ENCODE data around the gene ANO2.

Gene ANO2

DNA sequence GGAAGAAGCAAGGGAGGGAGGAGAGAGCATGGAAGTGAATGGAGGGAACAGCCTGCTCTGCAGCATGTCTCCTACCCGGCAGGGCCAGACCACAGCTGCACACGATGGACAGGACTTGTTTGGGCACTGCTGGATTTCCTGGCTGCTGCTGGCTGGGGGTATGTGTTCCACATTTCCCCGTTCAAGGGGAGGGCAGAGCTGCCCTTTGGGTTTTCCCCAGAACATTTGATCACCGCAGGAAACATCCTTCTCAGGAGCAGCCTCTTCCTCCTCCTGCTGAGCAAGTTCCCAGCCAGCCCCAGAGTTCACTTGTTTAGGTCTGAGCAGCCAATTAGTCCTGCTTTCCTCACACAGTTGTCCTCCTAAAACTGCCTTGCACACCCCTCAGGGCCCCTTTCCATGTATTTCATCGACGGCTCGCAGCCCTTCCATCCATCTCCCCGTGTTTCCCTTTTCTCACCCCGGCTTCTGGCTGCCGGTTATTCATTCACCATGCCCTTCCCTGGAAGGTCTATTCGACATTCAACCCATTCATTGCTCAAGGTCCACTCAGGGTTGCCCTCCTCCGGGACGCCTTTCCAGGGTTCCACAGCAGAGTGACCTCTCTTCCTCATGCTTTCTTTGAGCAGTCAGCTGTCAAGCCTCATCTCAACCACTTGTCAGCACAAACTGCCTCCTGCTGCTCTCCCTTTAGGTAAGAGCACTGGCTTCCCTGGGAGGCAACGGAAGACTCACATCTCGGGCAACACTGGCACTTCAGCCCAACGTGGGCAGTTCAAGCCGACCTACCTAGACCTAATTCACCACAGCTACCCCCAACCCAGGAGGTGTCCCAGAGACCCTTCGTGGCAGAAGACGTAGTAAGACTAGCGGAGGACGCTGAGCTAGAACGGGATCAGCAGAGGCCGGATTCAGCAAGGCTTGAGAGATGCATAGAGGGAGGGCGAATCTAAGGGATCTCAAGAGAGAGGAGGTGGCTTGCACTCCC is 20.1 kb upstream of the ANO2 start:
- DNase-seq (ENCODE audit: low spot score) = no peak

DNA sequence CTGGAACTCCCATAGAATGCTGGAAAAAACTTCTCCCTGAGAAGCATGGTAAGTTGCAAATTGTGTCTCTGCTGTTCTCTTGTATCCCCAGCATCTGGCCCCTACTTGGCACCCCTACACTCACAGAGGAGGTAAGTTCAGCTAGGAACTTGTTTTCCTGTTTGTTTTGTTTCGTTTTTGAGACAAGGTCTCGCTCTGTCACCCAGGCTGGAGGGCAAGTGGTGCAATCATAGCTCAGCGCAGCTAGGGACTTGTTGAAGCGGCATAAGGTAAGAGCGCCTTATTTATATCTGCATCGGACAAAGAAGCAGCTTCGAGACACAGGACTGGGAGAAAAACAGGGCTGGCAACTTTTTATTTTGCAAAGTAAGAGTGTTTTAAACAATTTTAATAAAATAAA is 18.5 kb upstream of the ANO2 start:
- DNase-seq (ENCODE audit: low spot score) = no peak

DNA sequence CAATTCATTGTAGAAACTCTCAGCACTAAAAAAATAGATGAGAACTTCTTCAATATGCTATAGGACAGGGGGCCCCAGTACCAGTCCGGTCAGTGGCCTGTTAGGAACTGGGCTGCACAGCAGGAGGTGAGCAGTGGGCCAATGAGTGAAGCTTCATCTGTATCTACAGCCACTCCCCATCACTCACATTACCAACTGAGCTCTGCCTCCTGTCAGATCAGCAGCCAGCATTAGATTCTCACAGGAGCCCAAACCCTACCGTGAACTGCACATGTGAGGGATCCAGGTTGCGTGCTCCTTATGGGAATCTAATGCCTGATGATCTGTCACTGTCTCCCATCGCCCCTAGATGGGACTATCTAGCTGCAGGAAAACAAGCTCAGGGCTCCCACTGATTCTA is 15.7 kb upstream of the ANO2 start:
- no peak for DNase-seq (ENCODE audit: low spot score)

DNA sequence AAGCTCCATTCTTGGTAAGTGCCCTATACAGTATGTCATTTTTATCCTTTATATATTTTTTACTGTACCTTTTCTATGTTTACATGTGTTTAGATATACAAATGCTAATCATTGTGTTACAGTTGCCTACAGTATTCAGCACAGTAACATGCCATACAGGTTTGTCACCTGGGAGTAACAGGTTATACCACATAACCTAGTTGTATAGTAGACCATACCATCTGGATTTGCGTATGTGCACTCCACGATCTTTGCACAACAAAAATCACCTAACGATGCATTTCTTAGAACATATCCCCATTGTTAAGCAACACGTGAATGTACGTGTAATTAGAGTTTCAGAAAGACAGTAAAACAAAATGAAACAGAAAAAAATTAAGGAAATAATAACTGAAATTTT is 11.9 kb upstream of the ANO2 start:
- DNase-seq (ENCODE audit: low spot score) = no peak

DNA sequence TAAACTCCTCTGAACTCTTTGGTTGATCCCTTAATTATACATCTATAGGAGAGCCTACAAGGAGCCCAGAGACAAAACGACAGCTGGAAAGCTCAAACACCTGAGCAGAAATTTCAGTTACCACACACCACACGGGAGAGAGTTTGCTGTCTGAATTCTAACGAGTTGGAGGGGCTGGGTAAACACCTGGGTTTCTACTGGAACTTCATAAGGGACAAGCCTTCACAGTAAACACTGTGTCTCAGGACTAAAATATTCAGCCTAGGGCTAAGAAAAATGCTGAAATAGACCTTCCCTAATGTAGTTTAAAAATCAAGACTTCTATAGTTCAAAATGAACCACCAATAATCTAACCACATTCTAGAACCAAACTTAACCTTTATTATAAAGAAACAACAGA is 9.6 kb upstream of the ANO2 start:
- DNase-seq (ENCODE audit: low spot score) = no peak

DNA sequence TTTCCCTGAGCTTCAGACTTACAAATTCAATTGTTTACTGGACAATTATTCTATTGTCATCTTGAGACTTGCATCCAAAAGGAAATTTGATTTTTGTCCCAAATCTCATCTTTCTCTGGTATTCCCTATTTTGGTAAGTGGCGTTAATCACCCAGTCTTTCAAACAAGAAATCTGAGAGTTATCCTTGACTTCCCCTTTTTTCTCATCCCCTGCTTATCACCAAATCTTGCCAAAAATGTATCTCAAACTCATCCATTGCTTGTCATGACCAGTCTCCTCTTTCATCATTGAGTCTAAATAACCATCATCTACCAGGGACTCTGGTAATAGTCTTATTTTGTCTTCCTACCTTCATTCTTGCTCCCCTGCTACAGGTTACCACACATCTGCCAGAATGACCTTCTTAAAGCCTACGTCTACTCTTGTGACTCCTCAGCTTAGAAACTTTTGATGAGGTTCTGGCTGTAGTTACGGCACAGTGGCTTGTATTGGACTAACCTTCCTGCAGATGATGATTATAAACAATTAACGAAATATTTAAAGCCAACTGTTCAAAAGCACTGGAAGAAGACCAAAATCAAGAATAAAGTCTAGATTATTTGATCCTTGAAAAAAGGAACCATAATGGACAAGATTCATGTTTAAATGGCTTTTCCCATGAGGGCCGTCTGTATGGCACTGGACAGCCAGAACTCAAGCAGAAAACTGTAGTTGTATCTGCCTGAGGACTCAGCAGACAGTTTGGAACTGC is 9.0 kb upstream of the ANO2 start:
- no peak for DNase-seq (ENCODE audit: low spot score)

DNA sequence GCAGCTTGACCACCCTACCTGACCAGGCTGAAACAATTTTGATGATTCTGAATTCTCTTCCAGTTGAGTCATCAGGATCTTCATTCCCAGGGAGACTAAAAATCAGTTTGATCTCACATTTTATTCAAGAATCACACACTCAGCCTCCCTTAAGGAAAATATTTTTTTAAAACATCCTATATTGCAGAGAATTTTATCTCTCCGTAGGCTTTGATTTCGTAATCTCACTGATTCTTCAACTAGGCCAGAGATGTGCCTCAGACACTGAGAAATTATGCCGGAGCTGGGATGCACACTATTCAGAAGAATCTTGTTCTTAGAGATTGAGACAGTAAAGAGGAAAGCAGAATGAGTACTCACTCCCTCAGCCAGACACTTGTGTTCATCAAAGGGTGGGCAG is 7.0 kb upstream of the ANO2 start:
- DNase-seq (ENCODE audit: low spot score) = no peak

DNA sequence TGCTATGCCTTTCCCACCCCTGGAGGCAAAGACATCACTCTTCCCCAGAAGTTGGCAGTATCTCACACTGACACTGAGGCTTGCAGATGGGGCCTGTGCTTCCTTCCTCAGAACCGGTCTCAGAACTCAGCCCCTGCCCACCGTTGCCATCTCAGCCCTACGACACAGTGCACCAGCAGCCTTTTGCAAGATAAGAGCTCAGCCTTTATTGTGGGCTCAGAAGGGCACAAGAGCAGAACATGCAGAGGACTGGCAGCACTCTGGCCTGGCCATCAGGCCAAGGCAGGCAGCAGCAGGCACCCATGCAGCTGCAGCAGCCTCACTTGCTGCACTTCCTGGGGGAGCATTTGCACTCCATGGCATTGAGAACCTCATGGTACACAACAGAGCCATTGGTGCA is 3.6 kb upstream of the ANO2 start:
- no peak for DNase-seq (ENCODE audit: low spot score)

DNA sequence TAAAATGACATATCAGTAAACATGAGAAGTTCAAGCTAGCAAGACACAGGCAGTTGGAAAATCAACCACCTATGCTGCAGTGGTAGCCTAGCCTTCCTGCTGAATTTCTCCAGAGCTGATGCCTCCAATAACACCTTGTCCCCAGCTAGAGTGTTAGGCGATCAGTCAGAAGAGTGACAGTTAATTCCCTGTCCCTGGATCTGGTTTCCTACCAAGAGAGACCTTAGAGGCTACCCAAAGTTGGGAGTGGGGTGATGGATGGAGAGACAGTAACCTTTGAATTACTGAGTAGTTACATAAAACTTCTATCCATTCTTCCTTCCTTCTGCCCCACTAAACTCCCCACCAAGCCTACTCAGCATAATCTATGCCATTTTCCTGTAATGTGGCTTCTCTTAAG is 1.9 kb upstream of the ANO2 start:
- no peak for DNase-seq (ENCODE audit: low spot score)

DNA sequence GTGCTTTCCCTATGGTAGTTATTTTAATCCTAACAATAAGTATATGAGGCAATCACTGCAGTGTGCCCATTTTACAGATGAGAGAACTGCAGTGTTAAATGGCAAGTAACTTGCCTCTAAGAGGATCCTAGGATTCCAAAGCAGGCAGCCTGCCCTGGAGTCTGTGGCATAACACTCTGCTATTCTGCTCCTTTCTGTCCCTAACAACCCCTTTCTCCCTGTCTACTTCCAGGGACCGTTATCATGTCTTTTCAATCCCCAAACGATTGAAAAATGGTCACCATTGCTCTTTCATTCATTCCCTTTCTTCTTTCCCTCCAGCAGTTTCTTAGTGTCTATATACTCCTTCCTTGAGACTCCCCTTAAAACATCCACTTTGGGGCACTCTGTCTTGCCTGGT is 1.3 kb upstream of the ANO2 start:
- DNase-seq (ENCODE audit: low spot score) = no peak

DNA sequence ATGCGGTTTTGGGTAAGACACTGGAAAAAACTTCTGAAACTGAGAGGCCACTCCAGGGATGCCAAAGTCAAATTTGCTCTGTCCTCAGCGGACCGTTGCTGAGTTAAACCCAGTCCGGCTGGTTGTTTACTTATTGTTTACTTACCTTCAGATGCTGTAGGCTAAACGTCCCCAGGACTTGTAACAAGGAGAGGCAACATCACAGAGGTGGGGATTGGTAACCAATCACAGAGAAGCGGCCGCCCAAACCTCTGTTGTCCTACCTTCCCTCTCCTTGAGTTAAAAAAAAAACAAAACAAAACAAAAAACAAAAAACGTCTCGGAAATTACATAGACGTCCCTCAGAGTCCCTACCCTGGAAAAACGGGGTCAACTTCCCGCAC is 380 bp downstream of the ANO2 start:
- DNase-seq (ENCODE audit: low spot score) = no peak

DNA sequence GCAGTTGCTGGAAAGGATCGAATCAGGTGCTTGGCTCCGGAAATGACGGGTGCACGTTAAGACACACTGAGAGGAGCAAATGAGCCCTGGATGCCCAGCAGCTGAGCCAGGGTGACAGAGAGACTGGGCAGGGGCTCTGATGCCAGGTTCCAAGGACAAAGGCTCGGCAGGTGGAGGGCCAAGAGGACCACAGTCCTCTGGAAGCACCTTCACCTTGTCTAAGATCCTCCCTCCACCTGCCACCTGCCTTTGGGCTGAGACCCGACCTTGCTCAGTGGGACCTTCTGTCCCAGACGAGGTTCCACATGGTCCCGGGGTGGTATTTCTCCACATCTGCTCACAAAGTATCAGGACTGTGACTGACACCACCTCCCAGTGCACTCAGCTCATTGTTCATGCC is 1.0 kb downstream of the ANO2 start:
- DNase-seq (ENCODE audit: low spot score) = no peak

DNA sequence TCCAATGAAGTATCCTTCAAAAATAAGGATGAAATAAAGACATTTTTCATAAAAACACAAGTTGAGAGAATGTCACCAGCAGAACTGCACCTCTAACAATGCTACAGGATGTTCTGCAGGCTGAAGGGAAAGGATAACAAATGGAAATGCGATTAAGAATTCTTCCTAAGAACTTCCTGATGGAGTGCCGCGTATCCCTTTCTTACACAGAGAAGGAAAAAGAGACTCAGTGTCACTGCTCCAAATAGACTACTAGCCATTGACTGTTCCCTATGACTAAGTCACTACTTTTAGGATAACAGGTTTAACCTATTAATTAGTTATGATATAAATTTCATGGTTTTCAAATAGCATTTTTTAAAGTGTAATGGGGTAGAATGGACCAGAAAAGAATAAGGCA is 3.2 kb downstream of the ANO2 start:
- DNase-seq (ENCODE audit: low spot score) = no peak

DNA sequence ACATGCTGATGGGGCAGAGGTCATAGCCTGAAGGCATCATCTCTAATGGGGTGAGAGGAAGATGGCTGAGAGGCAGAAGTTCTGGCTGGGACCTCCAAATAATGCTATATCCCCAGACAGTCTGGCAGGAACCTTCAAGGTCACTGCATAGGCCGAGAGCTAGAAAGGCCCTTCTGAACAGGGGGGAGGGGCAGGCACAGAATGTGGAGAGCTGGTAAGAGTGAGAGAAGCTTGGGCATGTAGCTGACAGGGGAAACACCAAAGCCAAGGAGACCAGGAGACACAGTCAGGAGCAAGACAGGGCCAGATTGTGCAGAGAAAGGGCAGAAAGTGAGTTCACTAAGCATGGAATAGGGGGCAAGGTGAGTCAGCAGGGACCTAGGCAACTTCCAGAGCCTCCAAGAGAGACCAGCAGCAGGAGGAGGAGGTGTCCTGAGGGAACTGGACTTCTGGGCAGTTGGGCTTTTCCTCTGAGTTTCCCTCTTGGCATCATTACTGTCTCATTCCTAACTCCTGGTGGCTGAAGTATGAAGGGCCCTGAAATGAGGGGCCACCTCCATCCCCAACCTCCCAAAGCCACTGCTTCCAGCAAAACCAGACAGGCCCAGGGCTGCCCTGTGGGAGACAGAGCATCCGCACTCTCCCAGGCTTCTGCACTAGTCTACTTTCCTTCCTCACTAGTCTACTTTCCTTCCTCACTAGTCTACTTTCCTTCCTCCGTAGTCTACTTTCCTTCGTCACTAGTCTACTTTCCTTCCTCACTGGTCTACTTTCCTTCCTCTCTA is 17.1 kb downstream of the ANO2 start:
- no peak for DNase-seq (ENCODE audit: low spot score)

DNA sequence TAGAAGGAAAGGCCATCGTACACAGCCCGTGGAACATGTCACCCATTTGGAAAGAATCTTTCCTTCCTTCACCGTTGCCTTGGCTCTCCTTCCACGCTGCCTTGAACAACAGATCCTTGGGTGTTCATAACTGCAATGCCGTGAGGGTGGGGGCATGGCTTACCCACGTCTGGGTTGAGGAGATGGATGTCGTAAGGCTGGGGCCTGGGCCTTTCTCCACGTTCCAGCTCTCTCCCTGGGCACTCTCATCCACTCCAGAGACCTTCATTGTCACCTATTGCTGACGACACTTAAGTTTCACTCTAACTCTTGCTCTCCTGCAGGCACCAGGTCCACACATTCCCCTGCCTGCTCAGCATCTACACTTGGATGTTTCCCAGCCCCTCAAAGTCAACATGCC is 19.4 kb downstream of the ANO2 start:
- no peak for DNase-seq (ENCODE audit: low spot score)

DNA sequence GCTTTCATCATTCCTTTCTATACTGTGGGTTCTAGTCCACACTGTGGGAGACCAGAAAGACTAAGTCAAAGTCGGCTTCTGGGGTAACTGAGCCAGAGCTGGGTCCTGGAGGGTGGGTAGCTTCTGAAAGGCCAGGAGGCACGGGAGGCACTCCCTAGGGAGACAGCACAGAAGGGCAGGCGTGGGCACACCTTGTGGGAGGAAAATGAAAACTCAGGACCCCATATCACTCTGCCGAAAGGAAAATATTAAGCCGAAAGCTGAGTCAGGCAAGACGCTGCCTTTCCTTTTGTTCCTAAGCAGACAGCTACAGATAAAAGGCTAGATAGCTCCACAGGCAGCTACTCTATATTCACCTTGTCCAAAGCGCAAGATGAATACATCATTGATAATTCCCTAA is 20.7 kb downstream of the ANO2 start:
- no peak for DNase-seq (ENCODE audit: low spot score)

DNA sequence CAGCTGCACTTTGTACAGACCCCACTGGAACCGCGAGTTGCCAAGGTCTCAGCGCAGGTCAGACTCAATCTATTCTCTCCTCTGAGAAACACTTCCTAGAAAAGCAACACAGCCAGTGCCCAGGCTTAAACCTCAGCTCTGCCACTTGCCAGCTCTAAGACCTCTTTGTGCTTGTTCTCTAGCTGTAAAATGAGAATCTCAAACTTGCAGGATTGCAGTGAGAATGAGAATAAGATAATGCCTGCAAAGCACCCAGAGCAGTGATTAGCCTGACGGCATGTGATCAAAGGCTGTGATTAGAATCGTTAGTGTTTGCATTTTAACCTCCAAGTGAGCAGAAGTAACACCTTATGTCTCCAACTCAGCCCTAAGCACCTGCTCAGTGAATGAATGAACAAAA is 21.3 kb downstream of the ANO2 start:
- DNase-seq (ENCODE audit: low spot score) = no peak

DNA sequence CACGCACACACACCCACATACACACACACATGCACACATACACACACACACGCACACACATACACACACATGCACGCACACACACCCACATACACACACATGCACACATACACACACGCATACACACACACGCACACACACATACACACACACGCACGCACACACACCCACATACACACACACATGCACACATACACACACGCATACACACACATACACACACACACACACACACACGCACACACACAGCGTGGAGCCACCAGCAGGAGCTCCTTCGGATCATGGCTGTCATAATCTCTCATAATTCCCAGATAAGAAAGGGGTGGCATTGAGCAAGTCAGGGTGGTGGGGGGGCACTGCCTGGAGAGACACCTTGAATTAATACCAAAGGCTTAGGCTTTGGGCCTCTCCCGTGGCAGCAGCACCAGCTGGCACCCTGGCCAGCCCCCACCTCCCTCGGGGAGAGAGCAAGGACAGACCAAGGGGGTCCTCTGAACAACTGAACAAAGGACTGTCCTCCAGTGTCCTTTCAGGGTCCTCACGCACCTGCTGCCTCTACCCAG is 21.9 kb downstream of the ANO2 start:
- no peak for DNase-seq (ENCODE audit: low spot score)

DNA sequence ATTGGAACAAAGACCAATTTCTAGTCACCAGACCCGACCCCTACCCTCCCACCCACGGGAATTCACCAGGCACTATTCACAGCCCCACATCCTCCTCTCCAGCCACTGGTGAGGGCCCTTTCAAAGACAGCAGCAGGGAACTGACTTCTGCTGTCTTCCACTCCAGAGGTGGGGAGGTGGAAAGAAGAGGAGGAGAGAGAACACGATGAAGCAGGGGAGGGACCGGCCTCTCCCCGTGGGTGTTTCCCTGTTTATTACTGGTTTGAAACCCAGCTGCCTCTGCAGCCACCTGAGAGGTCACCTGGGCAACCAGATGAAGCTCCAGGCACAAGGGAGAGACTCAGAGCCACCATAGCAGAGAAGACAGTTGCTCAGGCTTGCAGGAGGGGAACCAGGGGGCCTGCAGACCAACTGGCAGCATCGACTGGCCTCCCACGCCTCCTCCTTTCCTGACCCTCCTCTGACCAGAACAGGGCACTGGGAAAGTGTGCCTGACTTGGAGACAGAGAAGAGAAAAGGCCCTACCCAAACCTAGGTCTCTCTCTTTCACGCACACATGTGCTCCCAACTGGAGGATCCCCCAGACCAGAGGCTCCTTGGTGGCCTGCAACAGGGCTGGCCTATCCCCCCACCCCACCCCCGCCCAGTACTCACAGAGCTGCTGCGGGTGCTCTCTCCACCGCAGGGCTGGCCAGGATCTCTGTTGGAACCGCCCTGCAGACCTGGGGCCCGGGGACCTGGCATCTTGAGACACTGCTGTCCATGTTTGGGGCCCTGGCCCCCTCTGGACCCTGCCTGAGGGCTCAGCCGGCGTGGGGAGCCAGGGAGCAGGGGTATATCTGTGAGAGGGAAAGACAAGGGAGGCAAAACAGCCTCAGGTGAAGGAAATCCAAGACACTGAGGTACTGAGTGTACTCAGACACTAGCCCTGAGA is 22.8 kb downstream of the ANO2 start:
- no peak for DNase-seq (ENCODE audit: low spot score)

DNA sequence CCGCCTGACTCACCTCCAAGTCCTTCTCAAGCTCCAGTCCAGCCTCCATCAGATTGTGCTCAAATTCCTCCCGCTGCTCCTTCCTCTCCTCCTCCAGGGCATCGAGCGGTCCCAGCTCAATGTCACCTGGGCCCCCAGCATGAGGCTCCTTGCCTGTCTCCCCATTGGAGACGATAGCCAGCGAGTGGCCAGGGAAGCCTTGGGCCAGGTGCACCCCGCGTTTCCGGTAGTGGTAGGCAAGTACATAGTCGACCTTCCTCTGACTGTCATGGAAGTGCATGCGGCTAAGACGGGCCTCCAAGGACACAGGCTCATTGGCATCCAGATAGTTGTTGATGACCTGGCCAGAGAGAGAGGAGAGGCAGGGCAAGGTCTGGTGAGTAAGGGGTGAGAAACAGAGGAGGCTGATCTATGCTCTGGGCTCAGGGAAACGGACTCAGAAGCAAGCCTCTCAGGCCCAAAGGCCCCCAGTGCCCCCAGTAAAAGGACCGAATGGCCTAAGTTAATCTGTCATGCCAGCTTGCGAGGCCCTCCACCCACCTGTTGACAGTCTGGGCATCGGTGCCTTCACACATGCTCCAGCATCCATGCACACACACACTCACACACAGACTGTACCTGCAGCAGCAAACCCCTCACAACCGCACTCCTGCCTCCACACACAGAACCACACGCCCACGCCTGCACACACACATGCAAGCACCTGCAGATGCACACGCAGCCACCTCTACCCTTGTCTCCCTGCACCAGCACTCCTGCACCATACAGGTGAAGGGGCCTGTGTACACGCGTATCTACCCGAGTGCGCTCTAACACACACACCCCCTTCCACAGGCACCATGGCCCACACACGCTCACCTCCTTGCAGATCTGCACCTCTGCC is 23.8 kb downstream of the ANO2 start:
- no peak for DNase-seq (ENCODE audit: low spot score)
